Caco-2 (cell line): ENCODE results near the gene ABI3BP. TPM values are rescaled to one million over a fixed set of nuclear protein-coding genes. Genes with fewer than 3 reads are reported as not detected.

Source experiments
- BruUV-seq: library from RNA; stranded (reverse); fragments of 400-500 nt; replicated peaks from 2 replicates; lab custom pipeline; 2021; lab: Mats Ljungman, UMichigan
- CTCF ChIA-PET: fragments of 300-600 bp; sonication (Branson Sonifier 250); formaldehyde crosslinking; loops from one replicate; lab custom pipeline; 2022; ENCODE audit warnings: antibody characterized with exemption; lab: Charles Lee
- POLR2A ChIA-PET: fragments of 300-600 bp; sonication (Branson Sonifier 250); formaldehyde crosslinking; loops from one replicate; lab custom pipeline; 2022; ENCODE audit warnings: antibody characterized with exemption; lab: Charles Lee
- DNase-seq, 2 experiments: peaks; one replicate each; pipeline versions ENCODE4 v3.0.0 to v3.0.0-alpha.2; 2020 to 2022
- H3K27me3 ChIP-seq: replicated peaks from 2 replicates; pipeline ENCODE4 v1.6.0; 2011; ENCODE audit warnings: low read length; ENCODE audit not compliant: control insufficient read depth, insufficient read depth
- H3K36me3 ChIP-seq: 2 replicates; pipeline ENCODE4 v1.5.1; 2011; ENCODE audit warnings: low read length; ENCODE audit not compliant: control insufficient read depth, insufficient read depth
- H3K4me1 ChIP-seq: fragments of 250-450 bp; sonication (Bioruptor Pico); 2 replicates; pipeline ENCODE4 v1.5.1; 2020; ENCODE audit warnings: mild to moderate bottlenecking
- H3K4me3 ChIP-seq: 2 replicates; pipeline ENCODE4 v1.5.1; 2011; ENCODE audit warnings: low read depth, mild to moderate bottlenecking, control low read depth, low read length
- H3K9me3 ChIP-seq: fragments of 250-450 bp; sonication (Bioruptor Pico); 2 replicates; pipeline ENCODE4 v1.5.1; 2020; ENCODE audit warnings: mild to moderate bottlenecking, moderate library complexity
- H3K27ac Mint-ChIP-seq: one replicate; pipeline ENCODE4 v1.8.0; 2022; ENCODE audit warnings: mixed read lengths; ENCODE audit not compliant: unreplicated experiment
- H3K27me3 Mint-ChIP-seq: one replicate; pipeline ENCODE4 v1.8.0; 2022; ENCODE audit warnings: mixed read lengths; ENCODE audit not compliant: insufficient read depth, unreplicated experiment
- H3K36me3 Mint-ChIP-seq: one replicate; pipeline ENCODE4 v1.8.0; 2022; ENCODE audit warnings: mild to moderate bottlenecking, mixed read lengths; ENCODE audit not compliant: insufficient read depth, unreplicated experiment
- H3K4me1 Mint-ChIP-seq: one replicate; pipeline ENCODE4 v1.8.0; 2022; ENCODE audit warnings: low read depth, mixed read lengths; ENCODE audit not compliant: unreplicated experiment
- H3K4me3 Mint-ChIP-seq: one replicate; pipeline ENCODE4 v1.8.0; 2022; ENCODE audit warnings: mild to moderate bottlenecking, moderate library complexity, mixed read lengths; ENCODE audit not compliant: unreplicated experiment
- H3K9me3 Mint-ChIP-seq: one replicate; pipeline ENCODE4 v1.8.0; 2022; ENCODE audit warnings: mixed read lengths; ENCODE audit not compliant: unreplicated experiment
- CTCF ChIP-seq, 2 experiments: fragments of 200-600 bp in 1 of 2; IDR thresholded peaks; 1 replicate in 1 of 2; 2 replicates in 1 of 2; pipeline versions ENCODE4 v1.5.1 to v1.8.0; 2011 to 2022; ENCODE audit warnings: antibody characterized with exemption in 1 of 2, control low read depth in 1 of 2, inconsistent platforms in 1 of 2, low read depth in 1 of 2, low read length in 1 of 2, mild to moderate bottlenecking in 1 of 2, moderate library complexity in 1 of 2; ENCODE audit not compliant: insufficient read depth in 1 of 2, severe bottlenecking in 1 of 2, unreplicated experiment in 1 of 2
- intact Hi-C: fragments of 100-400 bp; cut with micrococcal nuclease; formaldehyde crosslinking; loops from one replicate; pipeline ENCODE4 v1.10.0; 2022; ENCODE audit not compliant: unreplicated experiment
- total RNA-seq: library from RNA; stranded (reverse); gene quantifications from 2 replicates; pipeline ENCODE4 v1.2.3, GENCODE V29; 2022

Gene ABI3BP
- total RNA-seq, 1 experiment from 2014 or later, result not detected

GRCh38 chr3:100982710-100983109, 10.5 kb downstream of the ABI3BP start:
- Mint-ChIP-seq H3K4me1 (no peaks in the 10 kb centered on the region), H3K9me3 (no peaks in the 10 kb centered on the region), H3K27ac (no peak overlapping the region), H3K4me3 (no peak overlapping the region), H3K36me3 (no peaks in the 10 kb centered on the region), H3K27me3 (peaks cover 3% of the 10 kb centered on the region)
- ChIA-PET CTCF (no interaction called here), POLR2A (no interaction called here)
- BruUV-seq, result no TSS peak
- Histone ChIP-seq H3K4me1 (no peaks in the 10 kb centered on the region), H3K36me3 (no peaks in the 10 kb centered on the region), H3K9me3 (no peaks in the 10 kb centered on the region), H3K4me3 (no peak overlapping the region), H3K27me3 (no peaks in the 10 kb centered on the region)
- TF ChIP-seq CTCF (IDR thresholded peaks at IDR 0.05; ENCODE audit: insufficient read depth in 1 of 2, low read depth in 1 of 2, low read length in 1 of 2, severe bottlenecking in 1 of 2, unreplicated experiment in 1 of 2), result no peak
- intact Hi-C loops, result no loop called here
- no peak for DNase-seq

GRCh38 chr3:100981164-100981911, 11.9 kb downstream of the ABI3BP start:
- peaks cover 3% of the 10 kb centered on the region for H3K27me3 Mint-ChIP-seq
- CTCF ChIA-PET, result no interaction called here
- Histone ChIP-seq H3K9me3 (no peaks in the 10 kb centered on the region), H3K27me3 (no peaks in the 10 kb centered on the region), H3K4me1 (no peaks in the 10 kb centered on the region), H3K4me3 (no peak overlapping the region), H3K36me3 (no peaks in the 10 kb centered on the region)
- intact Hi-C loops, result no loop called here
- H3K4me1 Mint-ChIP-seq, result no peaks in the 10 kb centered on the region
- BruUV-seq, result no TSS peak
- H3K27ac Mint-ChIP-seq, result no peak overlapping the region
- TF ChIP-seq CTCF (IDR thresholded peaks at IDR 0.05; ENCODE audit: insufficient read depth in 1 of 2, low read depth in 1 of 2, low read length in 1 of 2, severe bottlenecking in 1 of 2, unreplicated experiment in 1 of 2), result no peak
- H3K9me3 Mint-ChIP-seq, result no peaks in the 10 kb centered on the region
- H3K4me3 Mint-ChIP-seq, result no peak overlapping the region
- POLR2A ChIA-PET, result no interaction called here
- H3K36me3 Mint-ChIP-seq, result no peaks in the 10 kb centered on the region
- no peak for DNase-seq

GRCh38 chr3:100978011-100978659, 15.1 kb downstream of the ABI3BP start:
- no peak overlapping the region for H3K4me3 Mint-ChIP-seq
- H3K9me3 Mint-ChIP-seq, result no peaks in the 10 kb centered on the region
- intact Hi-C loops, result no loop called here
- Histone ChIP-seq H3K4me1 (no peaks in the 10 kb centered on the region), H3K4me3 (no peak overlapping the region), H3K27me3 (no peaks in the 10 kb centered on the region), H3K36me3 (no peaks in the 10 kb centered on the region), H3K9me3 (no peaks in the 10 kb centered on the region)
- CTCF ChIA-PET, result no interaction called here
- POLR2A ChIA-PET, result no interaction called here
- BruUV-seq, result no TSS peak
- peaks cover 3% of the 10 kb centered on the region for H3K27me3 Mint-ChIP-seq
- no peaks in the 10 kb centered on the region for H3K36me3 Mint-ChIP-seq
- no peak overlapping the region for H3K27ac Mint-ChIP-seq
- H3K4me1 Mint-ChIP-seq, result no peaks in the 10 kb centered on the region
- DNase-seq, result no peak
- TF ChIP-seq CTCF (IDR thresholded peaks at IDR 0.05; ENCODE audit: insufficient read depth in 1 of 2, low read depth in 1 of 2, low read length in 1 of 2, severe bottlenecking in 1 of 2, unreplicated experiment in 1 of 2), result no peak
